Right lobe of liver (tissue), 6 donors: Measurements from ENCODE around the gene TTC23. TPM values are rescaled to one million over a fixed set of nuclear protein-coding genes. Genes with fewer than 3 reads are reported as not detected.

Experiments
- ATAC-seq, 4 donors: fragments of 200-7000 bp; cut with Tn5 transposase; one replicate each; pipeline ENCODE4 v1.9.1; 2020; ENCODE audit warnings: mild to moderate bottlenecking in 4 of 4, moderate library complexity in 4 of 4
- DNase-seq, 3 donors: peaks; one replicate each; pipeline ENCODE4 v3.0.0-alpha.2; 2020
- H3K27ac ChIP-seq, 3 donors: fragments of 200-600 bp; one replicate each; pipeline ENCODE4 v1.8.0; 2022
- H3K27me3 ChIP-seq, 2 donors: fragments of 200-600 bp; one replicate each; pipeline ENCODE4 v1.8.0; 2022
- H3K36me3 ChIP-seq, 4 donors: fragments of 200-600 bp; sonication (generic) in 1 of 4; one replicate each; pipeline versions ENCODE4 v1.5.1 to v1.8.0; 2017 to 2022; ENCODE audit warnings: control low read depth in 1 of 4
- H3K4me1 ChIP-seq, 4 donors: fragments of 200-600 bp; sonication (generic) in 1 of 4; one replicate each; pipeline versions ENCODE4 v1.5.1 to v1.8.0; 2017 to 2022; ENCODE audit warnings: control low read depth in 1 of 4
- H3K4me3 ChIP-seq, 3 donors: fragments of 200-600 bp; one replicate each; pipeline ENCODE4 v1.8.0; 2022
- H3K9me3 ChIP-seq, 4 donors: fragments of 200-600 bp; sonication (generic) in 1 of 4; one replicate each; pipeline versions ENCODE4 v1.5.1 to v1.8.0; 2017 to 2022; ENCODE audit warnings: control low read depth in 1 of 4
- CTCF ChIP-seq, 4 donors: fragments of 200-600 bp in 3 of 4; fragments of 450-650 bp in 1 of 4; IDR thresholded peaks; one replicate each; pipeline versions ENCODE4 v1.5.1 to v1.8.0; 2016 to 2022; ENCODE audit warnings: antibody characterized with exemption in 4 of 4, mild to moderate bottlenecking in 2 of 4
- POLR2A ChIP-seq: fragments of 450-650 bp; IDR thresholded peaks from one replicate; pipeline ENCODE4 v1.6.1; 2017; ENCODE audit warnings: antibody characterized with exemption, mild to moderate bottlenecking
- WGBS: methylation state at CpG from one replicate; pipeline ENCODE4 v1.1.6; 2018; ENCODE audit warnings: low coverage, low lambda C conversion rate; ENCODE audit not compliant: insufficient coverage; ENCODE audit errors: missing lambda C conversion rate; 5-methylcytosine and 5-hydroxymethylcytosine counted together
- intact Hi-C, 2 donors: fragments of 100-400 bp; cut with DNase I; formaldehyde crosslinking; loops; one replicate each; pipeline versions ENCODE4 v1.11.2 to v1.14.1; 2022
- total RNA-seq, 6 experiments: library from RNA; depleted of rRNA in 2 of 6; stranded (reverse); fragments of >200 nt in 2 of 6; fragmentation: NEBNext Ultra II Directional in 3 of 6; extraction: Animal tissue kit (Norgen Biotek cat#: 25700) in 3 of 6; gene quantifications; one replicate each; pipeline versions ENCODE4 v1.1.0 to v1.2.4, GENCODE V29; 2016 to 2023
- donor health status: DM: no; HTN: yes; CAD: no.
- donor health status: DM: no; HTN: no; CAD: no.
- donor health status: DM: no; HTN: no; CAD: no.
- donor health status: DM: no; HTN: yes; CAD: no.
- donor health status: DM: no; HTN: yes; CAD: no.

The TTC23 gene
- total RNA-seq, 6 experiments from 2014 or later = 6.1 to 18.4 (median 9.1) TPM

DNA sequence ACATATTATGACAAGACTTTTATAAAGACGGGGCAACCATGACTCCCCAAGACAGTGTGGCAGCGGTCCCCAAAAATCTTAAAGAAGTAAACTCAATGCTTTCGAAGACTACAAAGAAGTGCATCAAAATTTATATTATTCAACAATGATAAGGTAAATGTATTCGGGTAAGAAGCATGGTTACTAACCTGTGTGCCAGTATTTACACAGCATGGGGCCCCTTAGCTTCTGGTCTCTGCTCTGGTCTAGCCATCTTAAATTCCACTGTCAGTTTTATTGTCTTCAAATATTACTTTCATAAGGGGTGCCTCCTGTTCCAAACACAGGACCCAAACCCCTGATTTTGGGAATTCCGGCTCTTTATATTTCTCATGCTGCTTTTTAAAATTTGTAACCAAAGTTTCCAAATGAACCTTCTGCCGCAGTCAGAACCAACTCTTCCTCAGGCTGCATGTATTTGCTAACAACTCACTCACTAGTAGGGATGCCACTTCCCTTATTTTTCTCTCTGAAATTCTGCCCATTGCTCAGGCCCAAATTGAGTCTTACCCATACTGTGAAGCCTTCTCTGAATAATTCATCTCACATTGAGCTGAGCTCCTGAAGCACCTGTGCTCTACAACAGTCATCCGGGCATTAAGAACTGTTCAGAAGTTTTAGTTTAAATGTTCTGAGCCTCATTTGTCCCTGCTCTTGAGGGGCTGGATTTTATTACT, 1.2 kb downstream of the TTC23 start:
- Histone ChIP-seq H3K27me3 (no peaks in the 10 kb centered on the region), H3K27ac (peak overlapping the region in 1 of 3 donors; percentile 85), H3K36me3 (peaks cover 0 to 2% (median 0%) of the 10 kb centered on the region in 4 donors), H3K9me3 (no peaks in the 10 kb centered on the region), H3K4me3 (peak overlapping the region; percentile 23 to 74 (median 60)), H3K4me1 (peaks cover 0 to 25% (median 4%) of the 10 kb centered on the region in 4 donors)
- intact Hi-C loops = no loop called here
- DNase-seq (no peak), ATAC-seq (no peak)
- 63% methylated on average over 7 of the region's 7 CpGs for WGBS
- TF ChIP-seq POLR2A (no peak), CTCF (IDR thresholded peaks at IDR 0.05) (no peak)

GRCh38 chr15:99247062-99247461, 2.3 kb downstream of the TTC23 start:
- intact Hi-C loops = no loop called here
- no peak for DNase-seq

GRCh38 chr15:99244306-99244705, 5.1 kb downstream of the TTC23 start:
- WGBS = 94% methylated on average over 4 of the region's 4 CpGs
- ATAC-seq = no peak
- Histone ChIP-seq H3K4me3 (no peak overlapping the region), H3K36me3 (peaks cover 0 to 2% (median 0%) of the 10 kb centered on the region in 4 donors), H3K4me1 (peaks cover 0 to 7% (median 2%) of the 10 kb centered on the region in 4 donors), H3K9me3 (no peaks in the 10 kb centered on the region), H3K27me3 (no peaks in the 10 kb centered on the region), H3K27ac (no peak overlapping the region)
- intact Hi-C loops = no loop called here
- no peak for TF ChIP-seq CTCF (IDR thresholded peaks at IDR 0.05)
- TF ChIP-seq POLR2A = no peak
- DNase-seq = no peak

More at GRCh38 chr15:99247062-99247461, 2.3 kb downstream of the TTC23 start:
- H3K4me3 ChIP-seq = no peak overlapping the region
- 72% methylated on average over 3 of the region's 3 CpGs for WGBS
- no peak for ATAC-seq
- peaks cover 0 to 2% (median 0%) of the 10 kb centered on the region in 4 donors for H3K36me3 ChIP-seq
- no peak overlapping the region for H3K27ac ChIP-seq
- H3K27me3 ChIP-seq = no peaks in the 10 kb centered on the region
- no peak for TF ChIP-seq POLR2A
- TF ChIP-seq CTCF (IDR thresholded peaks at IDR 0.05) = no peak
- H3K4me1 ChIP-seq = peaks cover 0 to 14% (median 2%) of the 10 kb centered on the region in 4 donors
- no peaks in the 10 kb centered on the region for H3K9me3 ChIP-seq

- intact Hi-C loops = no loop called here
- ATAC-seq = peak in 1 of 4 donors; percentile 19
- DNase-seq = no peak
- no peak overlapping the region for H3K4me3 ChIP-seq
- H3K27ac ChIP-seq = no peak overlapping the region
- TF ChIP-seq CTCF (IDR thresholded peaks at IDR 0.05) (no peak), POLR2A (no peak)
- no peaks in the 10 kb centered on the region for H3K4me1 ChIP-seq
- peaks cover 0 to 2% (median 0%) of the 10 kb centered on the region in 4 donors for H3K36me3 ChIP-seq
- no peaks in the 10 kb centered on the region for H3K9me3 ChIP-seq
- 72% methylated on average over 8 of the region's 9 CpGs for WGBS
- H3K27me3 ChIP-seq = no peaks in the 10 kb centered on the region
Measured at GRCh38 chr15:99241752-99242151, 7.6 kb downstream of the TTC23 start.
